Measurements from ENCODE around the gene SCPEP1.

Gene SCPEP1

GRCh38 chr17:57046749-57047148 lies 68.8 kb downstream of the SCPEP1 start:
- no peaks in the 10 kb centered on the region for H3K9me3 ChIP-seq (replicated peaks; ENCODE audit: low read length)
- no peaks in the 10 kb centered on the region for H3K36me3 ChIP-seq (ENCODE audit: insufficient read depth, low read length)
- H3K4me3 ChIP-seq (ENCODE audit: low read length), result no peak overlapping the region
- H3K9ac ChIP-seq (ENCODE audit: low read depth, low read length), result no peak overlapping the region
- H3K4me2 ChIP-seq (ENCODE audit: low read length), result peak overlapping the region; percentile 76
- peaks cover 13% of the 10 kb centered on the region for H3K4me1 ChIP-seq (ENCODE audit: control insufficient read depth, insufficient read depth, low read length)
- H3K27me3 ChIP-seq (ENCODE audit: control insufficient read depth, insufficient read depth, low read length), result peaks cover 68% of the 10 kb centered on the region

- Histone ChIP-seq H3K9me3 (replicated peaks; ENCODE audit: low read length) (no peaks in the 10 kb centered on the region), H3K36me3 (ENCODE audit: insufficient read depth, low read length) (no peaks in the 10 kb centered on the region), H3K4me3 (ENCODE audit: low read length) (no peak overlapping the region), H3K4me1 (ENCODE audit: control insufficient read depth, insufficient read depth, low read length) (peaks cover 13% of the 10 kb centered on the region), H3K27me3 (ENCODE audit: control insufficient read depth, insufficient read depth, low read length) (peaks cover 66% of the 10 kb centered on the region), H3K9ac (ENCODE audit: low read depth, low read length) (no peak overlapping the region), H3K4me2 (ENCODE audit: low read length) (no peak overlapping the region)
Observed at GRCh38 chr17:57048096-57048495, 70.2 kb downstream of the SCPEP1 start.

GRCh38 chr17:57050306-57050705 lies 72.4 kb downstream of the SCPEP1 start:
- H3K4me2 ChIP-seq (ENCODE audit: low read length), result no peak overlapping the region
- no peaks in the 10 kb centered on the region for H3K36me3 ChIP-seq (ENCODE audit: insufficient read depth, low read length)
- peaks cover 12% of the 10 kb centered on the region for H3K4me1 ChIP-seq (ENCODE audit: control insufficient read depth, insufficient read depth, low read length)
- no peak overlapping the region for H3K4me3 ChIP-seq (ENCODE audit: low read length)
- no peaks in the 10 kb centered on the region for H3K9me3 ChIP-seq (replicated peaks; ENCODE audit: low read length)
- no peak overlapping the region for H3K9ac ChIP-seq (ENCODE audit: low read depth, low read length)
- peaks cover 46% of the 10 kb centered on the region for H3K27me3 ChIP-seq (ENCODE audit: control insufficient read depth, insufficient read depth, low read length)

DNA sequence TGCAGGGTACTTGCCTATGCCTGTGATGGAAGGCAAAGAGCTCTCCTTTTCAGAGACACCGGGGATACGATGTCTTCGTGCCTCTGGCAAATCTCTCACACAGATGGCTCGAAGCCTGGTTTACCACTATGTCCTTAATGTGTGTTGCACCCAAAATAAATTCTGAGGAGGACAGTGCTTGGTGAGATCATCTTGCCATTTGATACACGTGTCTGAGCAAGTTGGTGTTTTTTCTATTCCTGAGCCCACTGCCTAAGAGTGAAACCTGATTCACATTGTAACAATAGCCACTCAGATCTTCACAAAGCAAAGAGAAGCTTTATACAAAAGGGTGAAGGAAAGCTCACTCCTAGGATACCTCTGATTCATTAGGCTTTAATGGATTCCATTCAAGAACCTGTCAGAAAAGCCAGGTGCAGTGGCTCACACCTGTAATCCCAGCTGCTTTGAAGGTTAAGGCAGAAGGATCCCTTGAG lies 74.0 kb downstream of the SCPEP1 start:
- no peak overlapping the region for H3K9ac ChIP-seq (ENCODE audit: low read depth, low read length)
- no peak overlapping the region for H3K4me3 ChIP-seq (ENCODE audit: low read length)
- H3K4me2 ChIP-seq (ENCODE audit: low read length), result no peak overlapping the region
- H3K4me1 ChIP-seq (ENCODE audit: control insufficient read depth, insufficient read depth, low read length), result no peaks in the 10 kb centered on the region
- H3K9me3 ChIP-seq (replicated peaks; ENCODE audit: low read length), result no peaks in the 10 kb centered on the region
- peaks cover 33% of the 10 kb centered on the region for H3K27me3 ChIP-seq (ENCODE audit: control insufficient read depth, insufficient read depth, low read length)
- H3K36me3 ChIP-seq (ENCODE audit: insufficient read depth, low read length), result no peaks in the 10 kb centered on the region
